K562 (cell line): ENCODE measurements around the gene QRICH1. TPM values are rescaled to one million over a fixed set of nuclear protein-coding genes. Genes with fewer than 3 reads are reported as not detected.

Source experiments
- ATAC-seq: fragments of 200-7000 bp; cut with Tn5 transposase; 3 replicates; pipeline ENCODE4 v1.9.1; 2020; ENCODE audit warnings: moderate library complexity
- BruUV-seq: library from RNA; stranded (reverse); fragments of 400-500 nt; replicated peaks from 2 replicates; lab custom pipeline; 2021; lab: Mats Ljungman, UMichigan
- CTCF ChIA-PET: fragments of 300-600 bp; formaldehyde crosslinking; extraction: SDS; loops from one replicate; lab custom pipeline; 2021; ENCODE audit warnings: low intra/inter-chr PET ratio; lab: Yijun Ruan, JAX
- POLR2A ChIA-PET: fragments of 300-600, 350-650 bp; sonication (Branson Sonifier 250); formaldehyde crosslinking; extraction: SDS; loops from one replicate; lab custom pipeline; 2021; ENCODE audit warnings: antibody characterized with exemption, inconsistent platforms; lab: Yijun Ruan, JAX
- DNase-seq, 4 experiments: peaks; one replicate each; pipeline versions ENCODE4 v3.0.0 to v3.0.0-alpha.2; 2011 to 2018; ENCODE audit warnings: low spot score in 3 of 4, mixed read lengths in 3 of 4; ENCODE audit errors: extremely low read depth in 1 of 4
- FAIRE-seq: peaks from 2 replicates; lab custom pipeline; 2011; peaks lifted over from hg19 to GRCh38; lab: Jason Lieb, UNC
- H2AFZ ChIP-seq: 2 replicates; pipeline ENCODE4 v1.6.0; 2011; ENCODE audit warnings: low read depth, low read length, control low read depth, inconsistent platforms
- H3K27ac ChIP-seq: fragments of 200-600 bp; 3 replicates; pipeline ENCODE4 v1.8.0; 2011; ENCODE audit warnings: low read depth, mild to moderate bottlenecking, control low read depth, inconsistent platforms, low read length, moderate library complexity, mixed read lengths; ENCODE audit errors: extremely low read depth
- H3K27me3 ChIP-seq, 2 experiments: fragments of 300-600 bp in 1 of 2; 2 replicates in 1 of 2; 3 replicates in 1 of 2; pipeline versions ENCODE4 v1.6.0 to v1.8.0; 2011; ENCODE audit warnings: inconsistent platforms in 2 of 2, low read length in 2 of 2, mild to moderate bottlenecking in 1 of 2, mixed read lengths in 1 of 2, moderate library complexity in 1 of 2; ENCODE audit not compliant: control insufficient read depth in 2 of 2, insufficient read depth in 2 of 2
- H3K36me3 ChIP-seq: fragments of 300-600 bp; 3 replicates; pipeline ENCODE4 v1.8.0; 2011; ENCODE audit warnings: mild to moderate bottlenecking, low read length, inconsistent platforms; ENCODE audit not compliant: control insufficient read depth, insufficient read depth
- H3K4me1 ChIP-seq, 2 experiments: fragments of 200-600 bp in 1 of 2; replicated peaks in 1 of 2; 2 replicates in 1 of 2; 3 replicates in 1 of 2; pipeline versions ENCODE4 v1.5.1 to v1.8.0; 2011; ENCODE audit warnings: inconsistent platforms in 2 of 2, low read length in 2 of 2, mild to moderate bottlenecking in 1 of 2, mixed read lengths in 1 of 2, moderate library complexity in 1 of 2; ENCODE audit not compliant: control insufficient read depth in 2 of 2, insufficient read depth in 2 of 2
- H3K4me2 ChIP-seq: 2 replicates; pipeline ENCODE4 v1.6.1; 2011; ENCODE audit warnings: low read length, control low read depth, inconsistent platforms, mixed read lengths; ENCODE audit not compliant: insufficient read depth
- H3K4me3 ChIP-seq: fragments of 200-600 bp; sonication (generic), shearing (Covaris generic); 2 replicates; pipeline ENCODE4 v1.5.1; 2016; ENCODE audit warnings: control low read depth, inconsistent platforms
- H3K79me2 ChIP-seq: fragments of 200-600 bp; 3 replicates; pipeline ENCODE4 v1.8.0; 2011; ENCODE audit warnings: low read length, inconsistent platforms; ENCODE audit not compliant: control insufficient read depth, insufficient read depth
- H3K9ac ChIP-seq, 2 experiments: 2 replicates each; pipeline versions ENCODE4 v1.6.0 to v1.6.1; 2011; ENCODE audit warnings: low read depth in 2 of 2, low read length in 2 of 2, control low read depth in 1 of 2, inconsistent platforms in 1 of 2, mild to moderate bottlenecking in 1 of 2, mixed read lengths in 1 of 2; ENCODE audit not compliant: insufficient read depth in 1 of 2
- H3K9me1 ChIP-seq: one replicate; pipeline ENCODE4 v1.6.0; 2011; ENCODE audit warnings: inconsistent platforms, mild to moderate bottlenecking, low read length, moderate library complexity; ENCODE audit not compliant: control insufficient read depth, insufficient read depth
- H3K9me3 ChIP-seq: replicated peaks from 2 replicates; pipeline ENCODE4 v1.5.1; 2011; ENCODE audit warnings: low read depth, low read length, inconsistent platforms; ENCODE audit not compliant: control insufficient read depth, insufficient read depth
- H4K20me1 ChIP-seq: replicated peaks from 2 replicates; pipeline ENCODE4 v1.6.1; 2011; ENCODE audit warnings: low read length, inconsistent platforms, mixed read lengths; ENCODE audit not compliant: control insufficient read depth, insufficient read depth
- E2F8 ChIP-seq: fragments of 450-650 bp; IDR thresholded peaks from 2 replicates; pipeline ENCODE4 v1.7.1; 2018; ENCODE audit warnings: mild to moderate bottlenecking, low read depth; ENCODE audit not compliant: partially characterized antibody
- NEUROD1 ChIP-seq: fragments of 150-350 bp; IDR thresholded peaks from 2 replicates; pipeline ENCODE4 v1.6.1; 2014; ENCODE audit warnings: borderline replicate concordance, low read length, low read depth; ENCODE audit not compliant: partially characterized antibody
- PATZ1 ChIP-seq: fragments of 250-450 bp; sonication (Bioruptor Pico); IDR thresholded peaks from 2 replicates; pipeline ENCODE4 v1.5.0; 2020; ENCODE audit warnings: mild to moderate bottlenecking, borderline replicate concordance
- PKNOX1 ChIP-seq: fragments of 450-650 bp; IDR thresholded peaks from 2 replicates; pipeline ENCODE4 v1.6.1; 2016
- RBM15 ChIP-seq: fragments of 200-400 bp; formaldehyde crosslinking; IDR thresholded peaks from 2 replicates; pipeline ENCODE4 v1.6.1; 2018; ENCODE audit warnings: mild to moderate bottlenecking, low read length, moderate library complexity; ENCODE audit not compliant: insufficient read depth
- RBM34 ChIP-seq: fragments of 200-400 bp; formaldehyde crosslinking; IDR thresholded peaks from 2 replicates; pipeline ENCODE4 v1.6.1; 2018; ENCODE audit warnings: low read length, borderline replicate concordance; ENCODE audit not compliant: insufficient read depth
- TGIF2 ChIP-seq: sonication (generic); formaldehyde crosslinking; IDR thresholded peaks from 2 replicates; pipeline ENCODE4 v1.8.1; 2022; ENCODE audit warnings: mild to moderate bottlenecking, missing genetic modification reagents, moderate library complexity
- THAP12 ChIP-seq: fragments of 250-450 bp; sonication (Bioruptor Pico); IDR thresholded peaks from 2 replicates; pipeline ENCODE4 v1.9.0; 2021; ENCODE audit warnings: mild to moderate bottlenecking, inconsistent platforms
- THAP7 ChIP-seq: fragments of 250-450 bp; sonication (Bioruptor Pico); IDR thresholded peaks from 2 replicates; pipeline ENCODE4 v1.5.0; 2021
- ZNF143 ChIP-seq: sonication (generic); formaldehyde crosslinking; IDR thresholded peaks from 2 replicates; pipeline ENCODE4 v1.9.0; 2022; ENCODE audit warnings: mild to moderate bottlenecking, missing genetic modification reagents
- WGBS: fragments of 100-300 bp; shearing (Covaris generic); methylation state at CpG from one replicate; pipeline ENCODE4 v1.1.6; 2016; ENCODE audit warnings: low coverage, mixed read lengths; ENCODE audit not compliant: insufficient coverage; ENCODE audit errors: missing lambda C conversion rate; 5-methylcytosine and 5-hydroxymethylcytosine counted together
- in situ Hi-C: fragments of 300-500 bp; cut with MboI; formaldehyde crosslinking; loops from 4 replicates; pipeline ENCODE4 v1.15.0; 2018; ENCODE audit warnings: inconsistent platforms, mixed read lengths
- intact Hi-C: fragments of 100-400 bp; cut with micrococcal nuclease; formaldehyde crosslinking; loops from 2 replicates; pipeline ENCODE4 v1.14.2; 2022
- polyA plus RNA-seq, 8 experiments: library from polyadenylated mRNA; depleted of rRNA in 4 of 8; stranded (reverse) in 5 of 8; unstranded in 3 of 8; fragments of >200 nt; fragmentation: Nextera tagmentation in 2 of 8; fragmentation: Illumina TruSeq in 1 of 8; extraction: Ambion mirVana in 2 of 8; extraction: Trizol in 1 of 8; gene quantifications; 2 replicates each; pipeline versions ENCODE4 v1.2.1 to v1.2.3, GENCODE V29; 2011 to 2014; ENCODE audit warnings: inconsistent platforms in 1 of 8, missing spikeins in 1 of 8
- total RNA-seq, 7 experiments: library from RNA; depleted of rRNA in 6 of 7; stranded (reverse); fragments of >200 nt in 6 of 7; fragmentation: Illumina TruSeq in 2 of 7; extraction: Trizol in 2 of 7; gene quantifications; 2 replicates each; pipeline versions ENCODE4 v1.2.1 to v1.2.3, GENCODE V29; 2011 to 2021; ENCODE audit warnings: low replicate concordance in 1 of 7
- TF ChIP-seq, protein P1 (sequence below): fragments of 200-800 bp; sonication (Bioruptor generic); IDR thresholded peaks from 2 replicates; pipeline ENCODE4 v1.6.1; 2017; ENCODE audit warnings: missing genetic modification characterization, missing compliant biosample characterization

QRICH1 gene
- total and polyA plus RNA-seq, 9 of the 15 experiments (the other 6 are each of a cell fraction or from before 2014, with no cell fraction given) = 20.1 to 99.2 (median 56.7) TPM

- DNase-seq (no peak), ATAC-seq (no peak), FAIRE-seq (no peak)
- Histone ChIP-seq H3K9me3 (no peaks in the 10 kb centered on the region), H3K27ac (no peak overlapping the region), H3K4me1 (peaks cover 2 to 3% of the 10 kb centered on the region in 2 experiments; a peak in 3 of 5 replicates), H3K4me3 (no peak overlapping the region), H3K9ac (no peak overlapping the region), H4K20me1 (no peaks in the 10 kb centered on the region), H3K79me2 (no peaks in the 10 kb centered on the region), H3K9me1 (no peaks in the 10 kb centered on the region), H3K27me3 (no peaks in the 10 kb centered on the region), H2AFZ (no peak overlapping the region), H3K36me3 (peaks cover 62% of the 10 kb centered on the region; the same call in 2 of the 3 replicates), H3K4me2 (no peak overlapping the region)
- intact Hi-C loops (no loop called here), in situ Hi-C loops (no loop called here)
- BruUV-seq = no TSS peak
- POLR2A ChIA-PET = interaction anchor here (0.6 to 0.7 kb wide), 2 partner anchors 10 to 66 kb away, joined by 3 to 5 read pairs; no protein-coding TSS in a partner anchor
- CTCF ChIA-PET = no interaction called here
- 96% methylated on average over 3 of the region's 3 CpGs for WGBS
- no peak for TF ChIP-seq TGIF2 (CRISPR knock-in tag)
- no peak for TF ChIP-seq THAP7
- TF ChIP-seq, protein P1, sequence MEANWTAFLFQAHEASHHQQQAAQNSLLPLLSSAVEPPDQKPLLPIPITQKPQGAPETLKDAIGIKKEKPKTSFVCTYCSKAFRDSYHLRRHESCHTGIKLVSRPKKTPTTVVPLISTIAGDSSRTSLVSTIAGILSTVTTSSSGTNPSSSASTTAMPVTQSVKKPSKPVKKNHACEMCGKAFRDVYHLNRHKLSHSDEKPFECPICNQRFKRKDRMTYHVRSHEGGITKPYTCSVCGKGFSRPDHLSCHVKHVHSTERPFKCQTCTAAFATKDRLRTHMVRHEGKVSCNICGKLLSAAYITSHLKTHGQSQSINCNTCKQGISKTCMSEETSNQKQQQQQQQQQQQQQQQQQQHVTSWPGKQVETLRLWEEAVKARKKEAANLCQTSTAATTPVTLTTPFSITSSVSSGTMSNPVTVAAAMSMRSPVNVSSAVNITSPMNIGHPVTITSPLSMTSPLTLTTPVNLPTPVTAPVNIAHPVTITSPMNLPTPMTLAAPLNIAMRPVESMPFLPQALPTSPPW (CRISPR knock-in tag) = no peak
- no peak for TF ChIP-seq THAP12 (CRISPR knock-in tag)
- no peak for TF ChIP-seq ZNF143 (CRISPR knock-in tag)
- TF ChIP-seq E2F8 = no peak
- no peak for TF ChIP-seq NEUROD1
- TF ChIP-seq PATZ1 (CRISPR knock-in tag) = no peak
- TF ChIP-seq RBM34 = no peak
- TF ChIP-seq PKNOX1 = no peak
- no peak for TF ChIP-seq RBM15
Observed at GRCh38 chr3:49035281-49035680, 58.6 kb downstream of the QRICH1 start.
